T-helper 2 cell treated with Interferon-gamma antibody and Interleukin-4, amounts not matched to agents 100 ng/mL and 5 ng/mL, for 36 hours (primary cell): ENCODE results near the gene EXOC6. TPM values are rescaled to one million over a fixed set of nuclear protein-coding genes. Genes with fewer than 3 reads are reported as not detected.

Source experiments
- intact Hi-C: fragments of 100-400 bp; cut with micrococcal nuclease; formaldehyde crosslinking; loops from one replicate; pipeline ENCODE4 v1.15.1; 2023
- total RNA-seq: library from RNA; stranded (reverse); gene quantifications from 2 replicates; pipeline ENCODE4 v1.2.3, GENCODE V29; 2022

EXOC6 gene
- total RNA-seq, 1 donor from 2014 or later = 12.0 TPM

GRCh38 chr10:93062514-93063143 is 214.3 kb downstream of the EXOC6 start:
- intact Hi-C loops = loop anchor here (1.0 kb wide), 1 partner anchor 10 kb away; no protein-coding TSS in a partner anchor

GRCh38 chr10:93063144-93063976 is 215.0 kb downstream of the EXOC6 start:
- intact Hi-C loops = no loop called here

GRCh38 chr10:93063977-93064660 is 215.8 kb downstream of the EXOC6 start:
- intact Hi-C loops = no loop called here

GRCh38 chr10:93064874-93065660 is 216.7 kb downstream of the EXOC6 start:
- intact Hi-C loops = loop anchor here (5.0 kb wide), 1 partner anchor 373 kb away; no protein-coding TSS in a partner anchor

GRCh38 chr10:93065675-93066543 is 217.6 kb downstream of the EXOC6 start:
- intact Hi-C loops = loop anchor here (5.0 kb wide), 1 partner anchor 374 kb away; no protein-coding TSS in a partner anchor

GRCh38 chr10:93066544-93066913 is 218.2 kb downstream of the EXOC6 start:
- intact Hi-C loops = loop anchor here (5.0 kb wide), 1 partner anchor 374 kb away; no protein-coding TSS in a partner anchor

GRCh38 chr10:93067443-93068365 is 219.4 kb downstream of the EXOC6 start:
- intact Hi-C loops = loop anchor here (5.0 kb wide), 1 partner anchor 375 kb away; no protein-coding TSS in a partner anchor

- intact Hi-C loops = loop anchor here (5.0 kb wide), 1 partner anchor 376 kb away; no protein-coding TSS in a partner anchor
Measured at GRCh38 chr10:93068411-93069244, 220.3 kb downstream of the EXOC6 start.

- intact Hi-C loops = loop anchor here (5.0 kb wide), 1 partner anchor 377 kb away; no protein-coding TSS in a partner anchor
Measured at GRCh38 chr10:93069245-93069561, 220.9 kb downstream of the EXOC6 start.

GRCh38 chr10:93070378-93071176 is 222.3 kb downstream of the EXOC6 start:
- intact Hi-C loops = loop anchor here (10.0 kb wide), 1 partner anchor 414 kb away; the partner anchor contains the start of gene MYOF

GRCh38 chr10:93071177-93071472 is 222.8 kb downstream of the EXOC6 start:
- intact Hi-C loops = loop anchor here (10.0 kb wide), 1 partner anchor 414 kb away; the partner anchor contains the start of gene MYOF

GRCh38 chr10:93071674-93072224 is 223.4 kb downstream of the EXOC6 start:
- intact Hi-C loops = loop anchor here (1.0 to 10.0 kb wide), 2 partner anchors 9 to 413 kb away; partner anchors contain the start of gene MYOF

GRCh38 chr10:93072225-93072712 is 223.9 kb downstream of the EXOC6 start:
- intact Hi-C loops = loop anchor here (1.0 to 10.0 kb wide), 2 partner anchors 10 to 413 kb away; partner anchors contain the start of gene MYOF

- intact Hi-C loops = loop anchor here (1.0 to 10.0 kb wide), 2 partner anchors 11 to 412 kb away; partner anchors contain the start of gene MYOF
Measured at GRCh38 chr10:93072713-93073538, 224.6 kb downstream of the EXOC6 start.

GRCh38 chr10:93073539-93074146 is 225.3 kb downstream of the EXOC6 start, which contains the start of gene CYP26A1:
TSS of gene CYP26A1 (plus strand) at chr10:93073893. CDS start at chr10:93073935, 42 bp downstream.
- intact Hi-C loops = loop anchor here (10.0 kb wide), 1 partner anchor 411 kb away; the partner anchor contains the start of gene MYOF
